ENCODE data around the gene NIPA2. TPM values are rescaled to one million over a fixed set of nuclear protein-coding genes. Genes with fewer than 3 reads are reported as not detected.

The NIPA2 gene
- total and polyA plus RNA-seq, 2 of the 8 experiments (the other 6 are each of a cell fraction or from before 2014, with no cell fraction given): 38.5 to 81.7 TPM

- Histone ChIP-seq H3K4me1 (replicated peaks in 1 of 4; ENCODE audit: control insufficient read depth in 3 of 4, insufficient read depth in 4 of 4, low read length in 3 of 4) (peaks cover 0 to 3% (median 0%) of the 10 kb centered on the region in 4 experiments; a peak in 1 of 7 replicates), H2BK15ac (ENCODE audit: low read length) (no peak overlapping the region), H2BK12ac (ENCODE audit: low read depth, low read length) (no peak overlapping the region), H3K27ac (ENCODE audit: low read depth, low read length) (no peak overlapping the region), H4K91ac (replicated peaks; ENCODE audit: insufficient read length, low read length) (no peak overlapping the region), H4K8ac (ENCODE audit: extremely low read depth, insufficient read depth, low read length) (no peak overlapping the region), H3K56ac (replicated peaks; ENCODE audit: insufficient read length, low read depth, low read length) (no peak overlapping the region), H3K14ac (ENCODE audit: insufficient read length) (no peak overlapping the region), H2BK120ac (replicated peaks; ENCODE audit: low read depth, low read length) (no peak overlapping the region), H3K79me2 (ENCODE audit: control insufficient read depth in 1 of 2, insufficient read depth in 2 of 2, low read length in 2 of 2) (no peaks in the 10 kb centered on the region), H3K4ac (replicated peaks; ENCODE audit: insufficient read length, low read depth, low read length) (no peak overlapping the region), H3K9me3 (ENCODE audit: insufficient read depth in 2 of 2, low read depth in 1 of 2, low read length in 1 of 2) (no peaks in the 10 kb centered on the region), H2AFZ (ENCODE audit: low read length) (no peak overlapping the region), H3K79me1 (ENCODE audit: low read depth, low read length) (no peaks in the 10 kb centered on the region; the same call in 1 of the 2 replicates), H4K5ac (ENCODE audit: insufficient read length, low read depth, low read length) (no peak overlapping the region), H3K23ac (ENCODE audit: insufficient read length) (no peak overlapping the region), H2BK20ac (ENCODE audit: low read length) (no peak overlapping the region), H3K4me3 (ENCODE audit: extremely low read depth in 1 of 4, insufficient read depth in 2 of 4, low read depth in 3 of 4, low read length in 4 of 4) (no peak overlapping the region), H4K20me1 (replicated peaks in 1 of 2; ENCODE audit: control insufficient read depth in 1 of 2, insufficient read depth in 2 of 2, low read length in 2 of 2) (no peaks in the 10 kb centered on the region), H3K4me2 (ENCODE audit: insufficient read depth in 1 of 2, low read depth in 2 of 2, low read length in 2 of 2) (no peak overlapping the region), H2AK5ac (ENCODE audit: low read depth, low read length) (no peak overlapping the region), H3K9ac (replicated peaks in 1 of 4; ENCODE audit: extremely low read depth in 1 of 4, low read depth in 3 of 4, low read length in 3 of 4) (no peak overlapping the region), H3K27me3 (replicated peaks in 1 of 4; ENCODE audit: control insufficient read depth in 3 of 4, extremely low read depth in 1 of 4, insufficient read depth in 3 of 4, low read length in 3 of 4) (no peaks in the 10 kb centered on the region), H3K36me3 (ENCODE audit: control insufficient read depth in 2 of 4, insufficient read depth in 4 of 4, low read length in 3 of 4) (peaks cover 2 to 5% (median 3%) of the 10 kb centered on the region in 4 experiments; a peak in 3 of 8 replicates), H2BK5ac (ENCODE audit: low read depth, low read length) (no peak overlapping the region), H3K23me2 (ENCODE audit: low read depth, low read length) (no peaks in the 10 kb centered on the region), H3K18ac (ENCODE audit: extremely low read depth, low read length) (no peak overlapping the region)
- WGBS, 2 experiments (ENCODE audit: extremely low coverage in 1 of 2, insufficient coverage in 1 of 2, insufficient read length in 1 of 2, insufficient replicate concordance in 2 of 2, low coverage in 1 of 2, low lambda C conversion rate in 2 of 2, missing lambda C conversion rate in 1 of 2): 88% methylated on average over 12 of the region's 13 CpGs; no CpG with 5 or more reads in 1 of the 2 experiments
- ChIA-PET POLR2A (ENCODE audit: partially characterized antibody) (interaction anchor here (1.8 kb wide), 1 partner anchor 10 kb away, joined by 4 read pairs; no protein-coding TSS in a partner anchor), CTCF (ENCODE audit: partially characterized antibody) (interaction anchor here (0.6 to 2.4 kb wide), 2 partner anchors 15 to 762 kb away, joined by 3 to 9 read pairs; no protein-coding TSS in a partner anchor)
- FAIRE-seq: no peak
- no peak for DNase-seq (ENCODE audit: low read depth in 1 of 2, low spot score in 2 of 2)
- no peak for TF ChIP-seq PHF8 (conservative IDR thresholded peaks at IDR 0.05; ENCODE audit: low read depth, low read length)
- TF ChIP-seq POU5F1 (IDR thresholded peaks at IDR 0.05; ENCODE audit: low read depth, low read length): no peak
- TF ChIP-seq MAFK (IDR thresholded peaks at IDR 0.05; ENCODE audit: low read depth, low read length): no peak
- no peak for TF ChIP-seq CTCF (IDR thresholded peaks at IDR 0.05; ENCODE audit: control extremely low read depth in 1 of 3, insufficient read depth in 1 of 3, low read depth in 1 of 3, low read length in 3 of 3)
- TF ChIP-seq NRF1 (IDR thresholded peaks at IDR 0.05; ENCODE audit: low read depth, low read length): no peak
- no peak for TF ChIP-seq EGR1 (IDR thresholded peaks at IDR 0.05; ENCODE audit: borderline replicate concordance, low read depth, low read length)
- no peak for TF ChIP-seq RXRA (IDR thresholded peaks at IDR 0.05; ENCODE audit: insufficient read depth, low read depth, low read length)
- no peak for TF ChIP-seq ATF3 (IDR thresholded peaks at IDR 0.05; ENCODE audit: insufficient read depth, low read depth, low read length)
- TF ChIP-seq SP4 (IDR thresholded peaks at IDR 0.05; ENCODE audit: low read length): no peak
- no peak for TF ChIP-seq KDM5A (IDR thresholded peaks at IDR 0.05; ENCODE audit: low read length)
- TF ChIP-seq GTF2F1 (IDR thresholded peaks at IDR 0.05; ENCODE audit: borderline replicate concordance, low read depth, low read length): no peak
Observed at GRCh38 chr15:22883196-22883595, 44.7 kb downstream of the NIPA2 start.

All from H1 (cell line).